Ovary (tissue), 3 donors: ENCODE data around the gene PEX14.

Experiments used
- CTCF ChIP-seq, 3 donors: fragments of 450-650 bp in 2 of 3; fragments of 200-600 bp in 1 of 3; IDR thresholded peaks; one replicate each; pipeline versions ENCODE4 v1.5.1 to v1.8.0; 2016 to 2022; ENCODE audit warnings: antibody characterized with exemption in 3 of 3, mild to moderate bottlenecking in 1 of 3
- EP300 ChIP-seq: sonication (generic); formaldehyde crosslinking; IDR thresholded peaks from one replicate; pipeline ENCODE4 v1.6.1; 2017; ENCODE audit warnings: antibody characterized with exemption
- donor health status: DM: no; HTN: no; CAD: no.

DNA sequence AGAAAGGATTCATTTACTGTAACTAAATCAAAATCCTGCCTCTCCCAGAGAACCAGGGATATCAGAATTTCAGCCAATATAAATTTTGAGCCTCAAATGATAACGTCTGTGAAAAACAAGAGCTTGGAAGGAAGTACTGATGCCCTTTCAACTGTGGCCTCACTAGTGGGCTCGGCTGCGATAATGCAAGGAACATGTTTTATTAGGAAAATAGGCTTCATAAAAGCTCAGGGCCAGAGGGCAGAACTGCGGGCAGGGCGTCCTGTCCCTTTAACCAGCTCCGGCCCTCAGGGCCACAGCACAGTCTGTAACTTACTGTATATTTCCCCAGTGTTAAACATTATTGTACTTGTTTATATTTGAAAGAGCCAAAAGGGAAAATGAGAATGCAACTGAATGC, 122.0 kb downstream of the PEX14 start:
- TF ChIP-seq CTCF (IDR thresholded peaks at IDR 0.05) (no peak), EP300 (no peak)
